MM.1S (cell line): ENCODE measurements around the gene NT5M.

Source experiments
- DNase-seq: peaks from one replicate; pipeline ENCODE4 v3.0.0-alpha.2; 2015
- H2AFZ ChIP-seq: fragments of 300-600 bp; sonication (generic); 2 replicates; pipeline ENCODE4 v1.6.0; 2016; ENCODE audit warnings: antibody characterized with exemption, low read length
- H3F3A ChIP-seq: fragments of 300-600 bp; sonication (generic); 2 replicates; pipeline ENCODE4 v1.6.1; 2016; ENCODE audit warnings: mild to moderate bottlenecking, antibody characterized with exemption, low read length, moderate library complexity, mixed read lengths; ENCODE audit not compliant: insufficient read depth
- H3K27ac ChIP-seq: fragments of 300-600 bp; sonication (generic); 2 replicates; pipeline ENCODE4 v1.5.1; 2016; ENCODE audit warnings: mild to moderate bottlenecking, low read length
- H3K27me3 ChIP-seq: fragments of 300-600 bp; sonication (generic); replicated peaks from 2 replicates; pipeline ENCODE4 v1.6.0; 2016; ENCODE audit warnings: low read length; ENCODE audit not compliant: insufficient read depth
- H3K36me3 ChIP-seq: fragments of 300-600 bp; sonication (generic); replicated peaks from 2 replicates; pipeline ENCODE4 v1.6.1; 2016; ENCODE audit warnings: mild to moderate bottlenecking, low read length, mixed read lengths; ENCODE audit not compliant: insufficient read depth
- H3K4me1 ChIP-seq: fragments of 300-600 bp; sonication (generic); 2 replicates; pipeline ENCODE4 v1.6.1; 2016; ENCODE audit warnings: low read length, mixed read lengths
- H3K4me2 ChIP-seq: fragments of 300-600 bp; sonication (generic); 2 replicates; pipeline ENCODE4 v1.6.0; 2016; ENCODE audit warnings: low read depth, low read length
- H3K4me3 ChIP-seq: fragments of 300-600 bp; sonication (generic); 2 replicates; pipeline ENCODE4 v1.5.1; 2016; ENCODE audit warnings: low read length, mixed read lengths
- H3K79me2 ChIP-seq: fragments of 300-600 bp; sonication (generic); 2 replicates; pipeline ENCODE4 v1.6.1; 2016; ENCODE audit warnings: mixed run types, low read length, mixed read lengths
- H3K9ac ChIP-seq: fragments of 300-600 bp; sonication (generic); 2 replicates; pipeline ENCODE4 v1.6.1; 2016; ENCODE audit warnings: low read length, mixed read lengths
- H3K9me2 ChIP-seq: fragments of 300-600 bp; sonication (generic); replicated peaks from 2 replicates; pipeline ENCODE4 v1.6.1; 2016; ENCODE audit warnings: mild to moderate bottlenecking, low read length, mixed read lengths; ENCODE audit not compliant: insufficient read depth
- H3K9me3 ChIP-seq: fragments of 300-600 bp; sonication (generic); replicated peaks from 2 replicates; pipeline ENCODE4 v1.6.1; 2016; ENCODE audit warnings: mild to moderate bottlenecking, low read length, mixed read lengths; ENCODE audit not compliant: insufficient read depth
- H4K20me1 ChIP-seq: fragments of 300-600 bp; sonication (generic); 2 replicates; pipeline ENCODE4 v1.6.1; 2016; ENCODE audit warnings: mild to moderate bottlenecking, low read length, moderate library complexity, mixed read lengths; ENCODE audit not compliant: insufficient read depth
- CTCF ChIP-seq: fragments of 300-600 bp; sonication (generic); IDR thresholded peaks from 2 replicates; pipeline ENCODE4 v1.5.1; 2016; ENCODE audit warnings: antibody characterized with exemption, low read length, mixed read lengths
- EZH2 ChIP-seq: fragments of 300-600 bp; sonication (generic); optimal IDR thresholded peaks from 2 replicates; pipeline ENCODE3; 2017; ENCODE audit warnings: low read depth, mild to moderate bottlenecking, antibody characterized with exemption, low read length, mixed read lengths
- EZH2phosphoT487 ChIP-seq: fragments of 300-600 bp; sonication (generic); IDR thresholded peaks from 2 replicates; pipeline ENCODE4 v1.6.1; 2018; ENCODE audit warnings: antibody characterized with exemption, low read length

Gene NT5M

DNA sequence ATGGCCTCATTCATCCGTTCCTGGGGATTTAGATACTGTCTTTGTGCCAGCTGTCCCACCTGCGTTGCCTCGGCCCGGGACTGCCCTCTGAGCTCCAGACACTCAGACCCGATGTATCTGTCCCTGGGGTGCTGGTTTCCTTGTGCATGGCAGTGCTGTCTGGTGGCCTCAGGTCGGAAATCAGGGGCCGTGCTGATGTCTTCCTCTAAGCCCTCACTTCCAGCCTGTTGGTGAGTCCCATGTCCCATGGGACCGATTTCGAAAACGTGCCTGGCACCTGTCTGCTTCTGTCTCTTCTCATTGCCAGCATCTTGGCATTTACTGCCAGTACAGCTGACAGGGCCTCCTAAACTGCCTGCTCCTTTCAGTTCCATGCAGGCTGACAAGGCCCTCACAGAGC, 22.1 kb downstream of the NT5M start:
- Histone ChIP-seq H3K9me2 (no peaks in the 10 kb centered on the region), H2AFZ (no peak overlapping the region), H3K4me1 (no peaks in the 10 kb centered on the region)

DNA sequence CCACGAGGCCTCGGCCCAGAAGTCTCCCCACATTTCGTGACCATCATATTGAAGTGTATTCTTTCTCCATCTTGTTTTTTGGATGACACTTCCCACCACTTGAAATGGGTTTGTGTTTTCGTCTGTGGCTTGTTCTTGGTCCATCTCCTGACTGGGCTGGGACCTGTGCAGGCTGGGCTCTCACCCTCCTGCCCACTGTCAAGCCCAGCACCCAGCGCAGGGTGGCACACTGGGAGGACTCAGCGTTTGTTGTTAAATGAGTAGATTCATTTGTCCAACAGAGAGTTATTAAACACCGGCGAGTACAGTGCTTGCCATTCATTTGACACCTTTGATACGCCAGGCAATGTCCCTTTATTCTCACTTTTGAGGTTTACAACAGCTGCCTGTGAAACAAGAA, 22.6 kb downstream of the NT5M start:
- H3K4me2 ChIP-seq: no peak overlapping the region
- no peaks in the 10 kb centered on the region for H3K36me3 ChIP-seq
- H3K4me1 ChIP-seq: no peaks in the 10 kb centered on the region
- DNase-seq: no peak
- no peaks in the 10 kb centered on the region for H3K27me3 ChIP-seq
- no peak overlapping the region for H2AFZ ChIP-seq
- H3K27ac ChIP-seq: no peak overlapping the region
- no peaks in the 10 kb centered on the region for H4K20me1 ChIP-seq
- H3K9me3 ChIP-seq: no peaks in the 10 kb centered on the region
- H3K9me2 ChIP-seq: no peaks in the 10 kb centered on the region
- H3K79me2 ChIP-seq: no peaks in the 10 kb centered on the region
- TF ChIP-seq CTCF (no peak), EZH2phosphoT487 (no peak), EZH2 (no peak)
- H3F3A ChIP-seq: no peaks in the 10 kb centered on the region
- no peak overlapping the region for H3K4me3 ChIP-seq
- no peak overlapping the region for H3K9ac ChIP-seq

More for the DNA sequence above, 22.1 kb downstream of the NT5M start:
- Histone ChIP-seq H3K4me3 (no peak overlapping the region), H3K9ac (no peak overlapping the region), H3K79me2 (no peaks in the 10 kb centered on the region), H3F3A (no peaks in the 10 kb centered on the region), H3K27ac (no peak overlapping the region), H4K20me1 (no peaks in the 10 kb centered on the region), H3K4me2 (no peak overlapping the region), H3K9me3 (no peaks in the 10 kb centered on the region), H3K36me3 (no peaks in the 10 kb centered on the region), H3K27me3 (no peaks in the 10 kb centered on the region)
- DNase-seq: no peak
- TF ChIP-seq EZH2: no peak

DNA sequence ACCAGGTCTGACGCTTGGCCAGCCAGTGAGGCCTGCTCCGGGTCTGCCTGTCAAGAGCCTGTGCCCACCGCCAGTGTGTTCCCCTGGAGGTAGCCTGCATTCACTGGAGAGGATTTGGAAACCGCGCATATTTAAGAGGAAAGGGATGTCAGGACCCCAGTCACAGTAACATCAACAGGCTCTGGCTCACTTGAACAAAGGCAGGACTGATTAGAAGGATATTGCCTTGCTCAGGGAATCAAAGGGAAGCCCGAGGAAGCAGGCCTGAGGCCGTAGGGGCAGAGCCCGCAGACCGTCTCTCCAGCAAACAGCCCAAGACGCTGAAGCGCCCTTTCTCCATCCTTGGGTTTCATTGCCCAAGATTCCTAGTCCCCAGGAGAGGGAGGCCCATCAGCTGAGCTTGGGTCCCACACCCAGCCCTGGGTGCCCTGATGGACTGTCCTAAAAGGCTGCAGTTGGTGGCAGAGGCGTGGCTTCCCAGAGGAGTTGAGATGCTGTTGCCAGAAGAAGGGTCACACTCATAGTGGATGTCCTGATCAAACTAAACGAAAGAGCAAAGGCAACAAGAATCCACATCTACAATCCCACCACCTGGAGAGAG, 23.2 kb downstream of the NT5M start:
- no peaks in the 10 kb centered on the region for H3K9me3 ChIP-seq
- no peaks in the 10 kb centered on the region for H3K4me1 ChIP-seq
- H3K4me3 ChIP-seq: no peak overlapping the region
- H3K79me2 ChIP-seq: no peaks in the 10 kb centered on the region
- H4K20me1 ChIP-seq: no peaks in the 10 kb centered on the region
- no peaks in the 10 kb centered on the region for H3K27me3 ChIP-seq
- H3K9me2 ChIP-seq: no peaks in the 10 kb centered on the region
- TF ChIP-seq EZH2phosphoT487: no peak
- no peak for TF ChIP-seq CTCF
- no peak for TF ChIP-seq EZH2
- H3K9ac ChIP-seq: no peak overlapping the region
- H2AFZ ChIP-seq: no peak overlapping the region
- H3K4me2 ChIP-seq: no peak overlapping the region
- H3K27ac ChIP-seq: no peak overlapping the region
- H3K36me3 ChIP-seq: no peaks in the 10 kb centered on the region
- H3F3A ChIP-seq: no peaks in the 10 kb centered on the region
- no peak for DNase-seq

- Histone ChIP-seq H3K4me3 (no peak overlapping the region), H2AFZ (no peak overlapping the region), H3K27ac (no peak overlapping the region), H3F3A (no peaks in the 10 kb centered on the region), H3K27me3 (no peaks in the 10 kb centered on the region), H3K36me3 (no peaks in the 10 kb centered on the region), H3K9me2 (no peaks in the 10 kb centered on the region), H3K4me2 (no peak overlapping the region), H3K79me2 (no peaks in the 10 kb centered on the region), H3K9me3 (no peaks in the 10 kb centered on the region), H3K4me1 (no peaks in the 10 kb centered on the region), H3K9ac (no peak overlapping the region), H4K20me1 (no peaks in the 10 kb centered on the region)
- no peak for DNase-seq
- no peak for TF ChIP-seq CTCF
- TF ChIP-seq EZH2: no peak
- no peak for TF ChIP-seq EZH2phosphoT487
These were observed 25.1 kb downstream of the NT5M start for GRCh38 chr17:17328251-17328650.
